MM.1S (cell line): Measurements from ENCODE around the gene SMIM26.

Experiments
- CTCF ChIP-seq: fragments of 300-600 bp; sonication (generic); IDR thresholded peaks from 2 replicates; pipeline ENCODE4 v1.5.1; 2016; ENCODE audit warnings: antibody characterized with exemption, low read length, mixed read lengths
- EZH2phosphoT487 ChIP-seq: fragments of 300-600 bp; sonication (generic); IDR thresholded peaks from 2 replicates; pipeline ENCODE4 v1.6.1; 2018; ENCODE audit warnings: antibody characterized with exemption, low read length

- TF ChIP-seq CTCF (no peak), EZH2phosphoT487 (no peak)
These were observed 13.5 kb upstream of the SMIM26 start for GRCh38 chr20:18553746-18554145.
